WTC11 (cell line): ENCODE results near the gene RUNX2. TPM values are rescaled to one million over a fixed set of nuclear protein-coding genes. Genes with fewer than 3 reads are reported as not detected.

Experiments used
- ATAC-seq: fragments of 200-7000 bp; cut with Tn5 transposase; 2 replicates; pipeline ENCODE4 v1.10.0; 2021; ENCODE audit warnings: mild to moderate bottlenecking, moderate library complexity
- CTCF ChIA-PET: fragments of 300-600 bp; sonication (Branson Sonifier 250); formaldehyde crosslinking; loops from one replicate; lab custom pipeline; 2021; ENCODE audit warnings: antibody characterized with exemption; lab: Charles Lee
- POLR2A ChIA-PET: fragments of 350-600 bp; sonication (Branson Sonifier 250); formaldehyde crosslinking; loops from one replicate; lab custom pipeline; 2021; ENCODE audit warnings: antibody characterized with exemption; lab: Charles Lee
- DNase-seq: peaks from one replicate; pipeline ENCODE4 v3.0.0; 2021; ENCODE audit warnings: low spot score
- H3K27ac Mint-ChIP-seq: 2 replicates; pipeline ENCODE4 v1.8.0; 2021; ENCODE audit warnings: mixed read lengths
- H3K27me3 Mint-ChIP-seq: 2 replicates; pipeline ENCODE4 v1.8.0; 2021; ENCODE audit warnings: low read depth, mild to moderate bottlenecking, moderate library complexity, mixed read lengths
- H3K36me3 Mint-ChIP-seq: 2 replicates; pipeline ENCODE4 v1.8.0; 2021; ENCODE audit warnings: mixed read lengths
- H3K4me1 Mint-ChIP-seq: 2 replicates; pipeline ENCODE4 v1.8.0; 2022; ENCODE audit warnings: mixed read lengths
- H3K4me3 Mint-ChIP-seq: 2 replicates; pipeline ENCODE4 v1.8.0; 2021; ENCODE audit warnings: mild to moderate bottlenecking, moderate library complexity, mixed read lengths
- H3K9me3 Mint-ChIP-seq: 2 replicates; pipeline ENCODE4 v1.8.0; 2021; ENCODE audit warnings: mixed read lengths
- CREM ChIP-seq: sonication (generic); formaldehyde crosslinking; IDR thresholded peaks from 2 replicates; pipeline ENCODE4 v1.8.1; 2022; ENCODE audit warnings: mild to moderate bottlenecking, missing genetic modification reagents, moderate library complexity
- ETV6 ChIP-seq: sonication (generic); formaldehyde crosslinking; IDR thresholded peaks from 2 replicates; pipeline ENCODE4 v1.8.1; 2022; ENCODE audit warnings: mild to moderate bottlenecking, missing genetic modification reagents
- FOXK1 ChIP-seq: sonication (generic); formaldehyde crosslinking; IDR thresholded peaks from 2 replicates; pipeline ENCODE4 v1.8.0; 2022; ENCODE audit warnings: mild to moderate bottlenecking, moderate library complexity, missing genetic modification reagents
- IRF1 ChIP-seq: sonication (generic); formaldehyde crosslinking; IDR thresholded peaks from 2 replicates; pipeline ENCODE4 v1.8.0; 2023; ENCODE audit warnings: missing genetic modification reagents
- JUN ChIP-seq: sonication (generic); formaldehyde crosslinking; IDR thresholded peaks from 2 replicates; pipeline ENCODE4 v1.8.0; 2023; ENCODE audit warnings: mild to moderate bottlenecking, missing genetic modification reagents
- STAT6 ChIP-seq: sonication (generic); formaldehyde crosslinking; conservative IDR thresholded peaks from 2 replicates; pipeline ENCODE4 v1.8.1; 2023; ENCODE audit warnings: mild to moderate bottlenecking, low read depth, missing genetic modification reagents, moderate library complexity
- TCF7 ChIP-seq: sonication (generic); formaldehyde crosslinking; IDR thresholded peaks from 2 replicates; pipeline ENCODE4 v1.8.0; 2022; ENCODE audit warnings: mild to moderate bottlenecking, low read depth, missing genetic modification reagents, moderate library complexity
- USF2 ChIP-seq: sonication (generic); formaldehyde crosslinking; IDR thresholded peaks from 2 replicates; pipeline ENCODE4 v1.8.1; 2023; ENCODE audit warnings: mild to moderate bottlenecking, missing genetic modification reagents, moderate library complexity
- ZBTB43 ChIP-seq: sonication (generic); formaldehyde crosslinking; IDR thresholded peaks from 2 replicates; pipeline ENCODE4 v1.8.1; 2023; ENCODE audit warnings: mild to moderate bottlenecking, missing genetic modification reagents
- ZNF219 ChIP-seq: sonication (generic); formaldehyde crosslinking; IDR thresholded peaks from 2 replicates; pipeline ENCODE4 v1.8.0; 2023; ENCODE audit warnings: missing genetic modification reagents, mild to moderate bottlenecking, borderline replicate concordance
- ZNF263 ChIP-seq: sonication (generic); formaldehyde crosslinking; IDR thresholded peaks from 2 replicates; pipeline ENCODE4 v1.8.1; 2022; ENCODE audit warnings: low read depth, mild to moderate bottlenecking, moderate library complexity, missing genetic modification reagents
- ZNF396 ChIP-seq: fragments of 250-450 bp; sonication (Bioruptor Pico); IDR thresholded peaks from 2 replicates; pipeline ENCODE4 v1.8.0; 2021; ENCODE audit warnings: mild to moderate bottlenecking, moderate library complexity, borderline replicate concordance
- total RNA-seq: library from RNA; stranded (reverse); gene quantifications from 3 replicates; pipeline ENCODE4 v1.2.3, GENCODE V29; 2021
- TF ChIP-seq, protein P1 (sequence below): fragments of 250-450 bp; sonication (Bioruptor Pico); conservative IDR thresholded peaks from 2 replicates; pipeline ENCODE4 v1.9.0; 2021; ENCODE audit warnings: mild to moderate bottlenecking
- TF ChIP-seq, protein P2 (sequence below): fragments of 250-450 bp; sonication (Bioruptor Pico); IDR thresholded peaks from 2 replicates; pipeline ENCODE4 v1.9.0; 2021; ENCODE audit warnings: mild to moderate bottlenecking
- TF ChIP-seq, protein P3 (sequence below): sonication (generic); formaldehyde crosslinking; IDR thresholded peaks from 2 replicates; pipeline ENCODE4 v1.8.0; 2022; ENCODE audit warnings: mild to moderate bottlenecking, missing genetic modification reagents
- TF ChIP-seq, protein P4 (sequence below): sonication (generic); formaldehyde crosslinking; IDR thresholded peaks from 2 replicates; pipeline ENCODE4 v1.8.0; 2022; ENCODE audit warnings: missing genetic modification reagents
- TF ChIP-seq, protein P5 (sequence below): sonication (generic); formaldehyde crosslinking; IDR thresholded peaks from 2 replicates; pipeline ENCODE4 v1.8.0; 2022; ENCODE audit warnings: mild to moderate bottlenecking, missing genetic modification reagents

Gene RUNX2
- total RNA-seq, 1 experiment from 2014 or later, result 0.28 TPM

- TF ChIP-seq, protein P1, sequence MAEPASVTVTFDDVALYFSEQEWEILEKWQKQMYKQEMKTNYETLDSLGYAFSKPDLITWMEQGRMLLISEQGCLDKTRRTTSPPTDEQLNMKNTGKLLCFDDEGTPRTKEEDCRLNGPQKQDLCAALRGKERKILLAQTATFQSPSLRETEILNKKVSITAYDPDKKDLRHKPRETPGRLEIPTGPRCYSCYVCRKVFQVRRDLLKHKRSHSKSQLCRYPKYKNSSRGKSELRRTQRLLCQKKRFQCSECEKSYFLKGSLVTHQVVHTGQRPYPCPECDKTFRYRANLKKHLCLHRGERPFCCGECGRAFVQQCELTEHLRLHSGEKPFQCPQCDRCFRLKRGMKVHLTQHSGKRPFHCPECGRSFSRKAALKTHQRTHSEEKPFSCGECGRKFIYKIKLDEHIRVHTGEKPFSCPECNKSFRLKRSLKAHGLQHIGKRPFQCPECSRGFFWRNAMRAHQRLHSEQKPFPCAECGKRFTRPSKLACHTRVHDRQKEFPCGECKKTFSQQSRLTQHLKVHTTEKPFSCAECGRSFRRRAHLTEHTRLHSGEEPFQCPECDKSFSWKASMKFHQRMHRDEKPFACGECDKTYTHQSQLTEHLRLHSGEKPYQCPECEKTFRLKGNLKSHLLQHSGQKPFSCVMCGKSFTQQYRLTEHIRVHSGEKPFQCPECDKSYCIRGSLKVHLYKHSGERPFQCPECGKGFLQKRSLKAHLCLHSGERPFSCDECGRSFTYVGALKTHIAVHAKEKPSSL, result no peak
- TF ChIP-seq FOXK1 (CRISPR knock-in tag) (no peak), IRF1 (no peak), ETV6 (CRISPR knock-in tag) (no peak)
Measured at GRCh38 chr6:45676380-45676779, 348.2 kb downstream of the RUNX2 start (continued).

DNA sequence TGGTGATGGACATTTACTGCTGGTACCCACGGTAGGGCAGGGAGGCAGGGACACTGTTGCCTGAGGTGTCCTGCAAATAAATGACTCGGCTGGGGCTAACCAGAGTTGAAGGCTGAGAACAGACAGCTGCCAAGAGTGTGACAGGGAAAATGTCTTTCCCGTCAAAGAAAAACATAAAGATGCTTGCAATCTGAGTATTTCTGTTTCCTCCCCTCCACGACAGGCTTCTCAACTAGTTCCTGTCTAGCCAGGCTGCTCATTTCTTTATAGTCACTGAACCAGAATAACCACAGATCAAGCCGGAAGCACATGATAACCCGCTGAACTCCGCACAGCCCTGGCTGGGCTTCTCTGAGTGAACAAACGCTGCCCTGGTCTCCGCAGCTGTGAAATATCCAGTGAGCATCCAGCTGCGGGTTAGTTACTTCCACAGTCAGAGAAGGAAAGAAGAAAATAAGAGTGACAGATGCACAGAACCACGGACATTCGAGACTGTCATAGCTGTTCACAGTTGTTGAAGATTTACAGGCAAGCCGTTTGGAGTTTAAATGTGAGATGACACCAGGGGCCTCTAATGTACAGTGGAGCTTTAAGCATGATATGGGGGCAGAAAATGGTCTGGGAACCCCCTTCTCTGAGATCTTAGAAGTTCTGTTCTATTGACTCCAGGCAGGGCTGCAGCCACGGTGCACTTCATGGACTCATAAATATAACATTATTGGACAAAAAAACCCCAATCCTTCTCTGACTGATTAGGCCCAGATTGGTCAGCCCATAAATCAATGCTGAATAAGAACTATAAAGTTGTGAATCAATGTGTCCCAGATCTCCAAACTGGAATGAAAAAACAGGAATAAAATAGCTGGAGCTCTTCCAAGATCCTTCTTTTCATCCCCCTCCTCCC is 349.5 kb downstream of the RUNX2 start:
- CTCF ChIA-PET, result no interaction called here
- no peak overlapping the region for H3K27ac Mint-ChIP-seq
- TF ChIP-seq TCF7 (CRISPR knock-in tag) (no peak), ZBTB43 (CRISPR knock-in tag) (no peak), JUN (CRISPR knock-in tag) (no peak), ZNF263 (CRISPR knock-in tag) (no peak), CREM (CRISPR knock-in tag) (no peak), ZNF219 (no peak), STAT6 (CRISPR knock-in tag) (no peak), USF2 (CRISPR knock-in tag) (no peak), ZNF396 (CRISPR knock-in tag) (no peak)
- TF ChIP-seq, protein P2, sequence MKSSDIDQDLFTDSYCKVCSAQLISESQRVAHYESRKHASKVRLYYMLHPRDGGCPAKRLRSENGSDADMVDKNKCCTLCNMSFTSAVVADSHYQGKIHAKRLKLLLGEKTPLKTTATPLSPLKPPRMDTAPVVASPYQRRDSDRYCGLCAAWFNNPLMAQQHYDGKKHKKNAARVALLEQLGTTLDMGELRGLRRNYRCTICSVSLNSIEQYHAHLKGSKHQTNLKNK, result no peak
- TF ChIP-seq, protein P3, sequence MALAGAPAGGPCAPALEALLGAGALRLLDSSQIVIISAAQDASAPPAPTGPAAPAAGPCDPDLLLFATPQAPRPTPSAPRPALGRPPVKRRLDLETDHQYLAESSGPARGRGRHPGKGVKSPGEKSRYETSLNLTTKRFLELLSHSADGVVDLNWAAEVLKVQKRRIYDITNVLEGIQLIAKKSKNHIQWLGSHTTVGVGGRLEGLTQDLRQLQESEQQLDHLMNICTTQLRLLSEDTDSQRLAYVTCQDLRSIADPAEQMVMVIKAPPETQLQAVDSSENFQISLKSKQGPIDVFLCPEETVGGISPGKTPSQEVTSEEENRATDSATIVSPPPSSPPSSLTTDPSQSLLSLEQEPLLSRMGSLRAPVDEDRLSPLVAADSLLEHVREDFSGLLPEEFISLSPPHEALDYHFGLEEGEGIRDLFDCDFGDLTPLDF, result no peak
- TF ChIP-seq, protein P4, sequence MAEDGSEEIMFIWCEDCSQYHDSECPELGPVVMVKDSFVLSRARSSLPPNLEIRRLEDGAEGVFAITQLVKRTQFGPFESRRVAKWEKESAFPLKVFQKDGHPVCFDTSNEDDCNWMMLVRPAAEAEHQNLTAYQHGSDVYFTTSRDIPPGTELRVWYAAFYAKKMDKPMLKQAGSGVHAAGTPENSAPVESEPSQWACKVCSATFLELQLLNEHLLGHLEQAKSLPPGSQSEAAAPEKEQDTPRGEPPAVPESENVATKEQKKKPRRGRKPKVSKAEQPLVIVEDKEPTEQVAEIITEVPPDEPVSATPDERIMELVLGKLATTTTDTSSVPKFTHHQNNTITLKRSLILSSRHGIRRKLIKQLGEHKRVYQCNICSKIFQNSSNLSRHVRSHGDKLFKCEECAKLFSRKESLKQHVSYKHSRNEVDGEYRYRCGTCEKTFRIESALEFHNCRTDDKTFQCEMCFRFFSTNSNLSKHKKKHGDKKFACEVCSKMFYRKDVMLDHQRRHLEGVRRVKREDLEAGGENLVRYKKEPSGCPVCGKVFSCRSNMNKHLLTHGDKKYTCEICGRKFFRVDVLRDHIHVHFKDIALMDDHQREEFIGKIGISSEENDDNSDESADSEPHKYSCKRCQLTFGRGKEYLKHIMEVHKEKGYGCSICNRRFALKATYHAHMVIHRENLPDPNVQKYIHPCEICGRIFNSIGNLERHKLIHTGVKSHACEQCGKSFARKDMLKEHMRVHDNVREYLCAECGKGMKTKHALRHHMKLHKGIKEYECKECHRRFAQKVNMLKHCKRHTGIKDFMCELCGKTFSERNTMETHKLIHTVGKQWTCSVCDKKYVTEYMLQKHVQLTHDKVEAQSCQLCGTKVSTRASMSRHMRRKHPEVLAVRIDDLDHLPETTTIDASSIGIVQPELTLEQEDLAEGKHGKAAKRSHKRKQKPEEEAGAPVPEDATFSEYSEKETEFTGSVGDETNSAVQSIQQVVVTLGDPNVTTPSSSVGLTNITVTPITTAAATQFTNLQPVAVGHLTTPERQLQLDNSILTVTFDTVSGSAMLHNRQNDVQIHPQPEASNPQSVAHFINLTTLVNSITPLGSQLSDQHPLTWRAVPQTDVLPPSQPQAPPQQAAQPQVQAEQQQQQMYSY (CRISPR knock-in tag), result no peak
- TF ChIP-seq, protein P5, sequence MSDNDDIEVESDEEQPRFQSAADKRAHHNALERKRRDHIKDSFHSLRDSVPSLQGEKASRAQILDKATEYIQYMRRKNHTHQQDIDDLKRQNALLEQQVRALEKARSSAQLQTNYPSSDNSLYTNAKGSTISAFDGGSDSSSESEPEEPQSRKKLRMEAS (CRISPR knock-in tag), result no peak
- TF ChIP-seq, protein P1, result no peak

More for the DNA sequence above, 349.5 kb downstream of the RUNX2 start:
- POLR2A ChIA-PET, result interaction anchor here (1.5 kb wide), 1 partner anchor 32 kb away, joined by 3 read pairs; no protein-coding TSS in a partner anchor
- H3K4me3 Mint-ChIP-seq, result no peak overlapping the region
- peaks cover 12% of the 10 kb centered on the region for H3K27me3 Mint-ChIP-seq
- DNase-seq (no peak), ATAC-seq (no peak)
- peaks cover 19% of the 10 kb centered on the region for H3K4me1 Mint-ChIP-seq
- peaks cover 6% of the 10 kb centered on the region for H3K36me3 Mint-ChIP-seq
- H3K9me3 Mint-ChIP-seq, result peaks cover 23% of the 10 kb centered on the region
